Prostate gland (tissue), 2 donors: ENCODE results near the gene KRTAP10-10.

Experiments
- POLR2A ChIP-seq: fragments of 450-650 bp; IDR thresholded peaks from one replicate; pipeline ENCODE4 v1.6.1; 2016; ENCODE audit warnings: antibody characterized with exemption, mild to moderate bottlenecking
- POLR2AphosphoS5 ChIP-seq: sonication (generic); formaldehyde crosslinking; IDR thresholded peaks from one replicate; pipeline ENCODE4 v1.6.1; 2017; ENCODE audit warnings: antibody characterized with exemption
- TF ChIP-seq, protein P1 (sequence below), 4 experiments: fragments of 200-600 bp in 2 of 4; fragments of 450-650 bp in 2 of 4; sonication (generic) in 2 of 4; IDR thresholded peaks; 1 replicate in 3 of 4; 2 replicates in 1 of 4; pipeline ENCODE4 v1.5.1; 2016 to 2019; ENCODE audit warnings: antibody characterized with exemption in 4 of 4, mild to moderate bottlenecking in 2 of 4, moderate library complexity in 2 of 4

GRCh38 chr21:44653656-44654575 lies 16.8 kb downstream of the KRTAP10-10 start:
- TF ChIP-seq, protein P1, sequence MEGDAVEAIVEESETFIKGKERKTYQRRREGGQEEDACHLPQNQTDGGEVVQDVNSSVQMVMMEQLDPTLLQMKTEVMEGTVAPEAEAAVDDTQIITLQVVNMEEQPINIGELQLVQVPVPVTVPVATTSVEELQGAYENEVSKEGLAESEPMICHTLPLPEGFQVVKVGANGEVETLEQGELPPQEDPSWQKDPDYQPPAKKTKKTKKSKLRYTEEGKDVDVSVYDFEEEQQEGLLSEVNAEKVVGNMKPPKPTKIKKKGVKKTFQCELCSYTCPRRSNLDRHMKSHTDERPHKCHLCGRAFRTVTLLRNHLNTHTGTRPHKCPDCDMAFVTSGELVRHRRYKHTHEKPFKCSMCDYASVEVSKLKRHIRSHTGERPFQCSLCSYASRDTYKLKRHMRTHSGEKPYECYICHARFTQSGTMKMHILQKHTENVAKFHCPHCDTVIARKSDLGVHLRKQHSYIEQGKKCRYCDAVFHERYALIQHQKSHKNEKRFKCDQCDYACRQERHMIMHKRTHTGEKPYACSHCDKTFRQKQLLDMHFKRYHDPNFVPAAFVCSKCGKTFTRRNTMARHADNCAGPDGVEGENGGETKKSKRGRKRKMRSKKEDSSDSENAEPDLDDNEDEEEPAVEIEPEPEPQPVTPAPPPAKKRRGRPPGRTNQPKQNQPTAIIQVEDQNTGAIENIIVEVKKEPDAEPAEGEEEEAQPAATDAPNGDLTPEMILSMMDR (IDR thresholded peaks at IDR 0.05) = no peak
- TF ChIP-seq POLR2A (no peak), POLR2AphosphoS5 (no peak)
